GM18861 (cell line): ENCODE measurements around the gene YAP1.

Source experiments
- ATAC-seq: cut with Tn5 transposase; IDR thresholded peaks from one replicate; pipeline ENCODE4 v1.9.1; 2021; ENCODE audit not compliant: unreplicated experiment

YAP1 gene

DNA sequence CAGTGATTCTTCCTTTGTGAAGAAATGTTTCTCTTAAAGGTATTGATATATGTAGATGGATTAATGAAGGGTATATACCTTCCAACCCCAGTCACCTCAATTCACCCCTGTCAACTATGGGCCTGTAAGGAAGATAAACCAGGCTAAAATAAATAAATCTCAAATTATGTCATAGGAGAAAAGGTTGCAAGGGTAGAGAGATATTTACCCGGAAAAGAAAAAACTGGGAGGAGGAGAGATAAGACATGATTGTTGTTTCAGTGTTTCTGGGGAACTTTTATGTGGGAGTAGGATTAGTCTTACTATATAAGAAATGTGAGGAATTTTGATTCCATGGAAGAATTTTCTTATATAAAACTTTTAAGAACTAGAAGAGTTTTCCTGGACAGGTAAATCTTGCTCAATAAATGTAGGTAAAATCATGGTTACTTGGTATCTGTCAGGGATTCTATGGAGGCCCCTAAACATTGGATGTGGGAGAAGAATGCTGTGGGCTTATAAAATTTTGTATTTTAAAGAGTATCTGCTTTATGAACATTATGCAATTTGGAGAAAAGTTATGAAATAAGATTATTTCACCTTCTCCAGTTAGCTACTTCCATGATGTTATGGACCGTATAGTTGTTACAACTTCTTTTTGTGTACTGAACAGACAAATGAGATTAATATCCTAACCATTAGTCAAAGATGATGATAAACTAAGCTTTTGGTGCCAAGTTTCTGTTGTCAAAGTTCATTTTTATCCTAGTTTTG lies 6.4 kb downstream of the YAP1 start:
- no peak for ATAC-seq

DNA sequence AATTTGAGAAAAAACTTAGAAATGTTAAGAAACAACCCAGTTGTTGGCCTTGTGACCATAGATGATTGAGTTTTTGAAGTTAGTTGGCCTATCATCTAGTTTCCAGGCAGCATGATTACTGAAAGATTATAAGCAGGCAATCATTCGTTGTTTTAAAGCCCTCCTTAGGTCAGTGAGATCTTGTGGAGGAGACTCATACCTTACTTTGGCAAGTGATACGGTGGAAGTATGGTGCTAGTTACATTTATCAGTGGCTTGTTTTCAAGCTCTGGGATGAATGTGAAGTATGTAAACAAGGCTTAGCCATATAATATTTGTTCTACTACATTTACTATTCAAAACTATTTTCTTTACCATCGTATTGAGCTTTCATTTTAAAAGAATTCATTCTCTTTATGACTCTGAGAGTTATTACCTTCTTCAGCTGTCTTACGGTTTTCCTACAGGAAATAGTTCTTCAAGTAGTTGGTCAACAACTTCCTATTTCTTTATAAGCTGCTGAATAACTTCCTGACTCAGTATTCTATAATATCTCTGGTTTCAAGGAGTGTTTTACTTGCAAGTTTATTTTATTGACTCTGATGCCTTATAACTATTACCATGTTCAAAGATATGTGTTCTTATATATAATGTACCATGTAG lies 7.3 kb downstream of the YAP1 start:
- ATAC-seq = no peak

DNA sequence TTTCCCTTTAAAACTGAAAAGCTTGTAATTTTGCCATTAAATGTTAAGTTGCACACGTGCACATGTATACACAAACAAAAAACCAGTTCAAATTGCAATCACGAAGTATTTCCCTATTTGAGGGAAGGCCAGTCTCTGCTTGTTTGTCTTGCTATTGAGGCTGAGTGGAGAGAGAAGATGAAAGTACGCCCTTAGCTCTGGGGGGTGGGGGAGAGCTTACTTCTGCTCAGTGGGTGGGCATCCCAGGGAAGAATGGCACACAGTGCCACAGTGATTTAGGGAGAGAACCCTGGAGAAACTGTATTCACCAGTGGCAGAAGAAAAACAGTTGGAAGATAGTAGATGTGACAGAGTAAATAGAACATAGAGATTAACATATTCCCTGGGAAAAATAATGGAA lies 8.7 kb downstream of the YAP1 start:
- no peak for ATAC-seq

DNA sequence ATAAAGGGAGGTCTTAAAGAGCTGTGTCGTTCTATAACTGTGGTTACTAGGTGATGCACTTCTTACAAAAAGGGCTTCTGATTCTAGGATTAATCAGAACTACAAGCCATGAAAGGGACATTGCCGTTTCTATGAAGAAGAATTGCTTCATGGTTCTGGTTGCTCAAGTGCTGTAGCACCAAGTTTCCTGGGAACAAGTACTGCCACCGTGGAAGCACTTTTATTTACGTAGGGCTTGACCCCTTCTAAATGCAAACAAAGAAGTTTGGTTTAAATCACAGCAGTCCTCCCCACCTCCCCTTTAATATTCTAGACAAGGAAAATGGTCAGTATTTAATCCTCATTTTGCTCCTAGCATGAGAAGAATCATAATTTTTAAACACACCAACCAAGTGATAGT lies 9.8 kb downstream of the YAP1 start:
- ATAC-seq = no peak

DNA sequence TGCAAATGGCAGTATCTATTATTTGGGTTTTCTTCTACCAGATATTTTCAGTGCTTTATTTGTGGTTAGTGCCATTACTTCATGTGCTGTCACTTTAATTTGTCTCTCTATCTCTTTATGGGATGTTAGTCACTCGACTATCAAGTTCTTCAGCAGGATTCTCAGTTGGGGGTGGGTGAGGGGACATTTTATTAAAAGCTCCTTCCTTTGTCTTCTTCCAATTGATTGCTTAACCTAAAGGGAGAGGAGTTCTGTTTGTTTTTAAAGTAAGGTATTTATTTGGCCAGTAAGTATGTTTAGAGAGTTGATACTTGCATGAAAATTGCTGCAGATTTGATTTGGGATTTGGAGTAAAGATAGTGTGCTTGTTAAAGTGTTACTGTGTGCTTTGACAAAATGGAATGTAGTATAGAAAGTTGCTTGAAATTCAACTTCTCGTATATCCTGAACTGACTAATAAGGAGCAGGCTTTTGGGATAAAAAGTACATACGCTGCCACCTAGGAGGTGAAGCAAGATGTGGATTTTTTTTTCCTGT lies 10.3 kb downstream of the YAP1 start:
- ATAC-seq = no peak

DNA sequence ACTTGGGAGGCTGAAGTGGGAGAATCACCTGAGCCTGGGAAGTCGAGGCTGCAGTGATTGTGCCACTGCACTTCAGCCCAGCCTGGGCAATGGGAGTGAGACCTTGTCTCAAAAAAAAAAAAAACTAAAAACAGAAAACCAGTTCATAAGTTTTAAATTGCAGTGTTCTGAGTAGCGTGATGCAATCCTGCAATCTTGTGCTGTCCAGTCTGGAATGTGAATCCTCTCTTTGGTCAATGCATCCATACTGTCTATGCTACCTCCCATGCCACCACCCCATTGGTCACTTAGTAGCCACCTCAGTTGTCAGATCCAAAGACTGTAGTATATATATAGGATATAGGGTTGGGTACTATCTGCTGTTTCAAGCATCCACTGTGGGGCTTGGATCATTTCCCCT lies 11.1 kb downstream of the YAP1 start:
- ATAC-seq = no peak

DNA sequence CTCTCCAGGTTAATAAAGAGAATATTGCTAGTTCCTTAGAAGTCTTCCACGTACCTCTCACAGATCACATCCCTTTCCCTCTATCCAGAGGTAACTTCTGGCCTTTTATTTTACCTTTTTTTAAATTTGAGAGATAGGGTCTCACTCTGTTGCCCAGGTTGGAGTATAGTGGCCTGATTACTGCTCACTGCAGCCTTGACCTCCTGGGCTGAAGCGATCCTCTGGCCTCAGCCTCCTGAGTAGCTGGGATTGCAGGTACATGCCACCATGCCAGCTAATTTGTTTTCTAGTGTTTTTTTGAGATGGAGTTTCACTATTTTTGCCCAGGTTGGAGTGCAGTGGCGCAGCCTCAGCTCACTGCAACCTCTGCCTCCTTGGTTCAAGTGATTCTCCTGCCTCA lies 24.4 kb downstream of the YAP1 start:
- ATAC-seq = no peak

DNA sequence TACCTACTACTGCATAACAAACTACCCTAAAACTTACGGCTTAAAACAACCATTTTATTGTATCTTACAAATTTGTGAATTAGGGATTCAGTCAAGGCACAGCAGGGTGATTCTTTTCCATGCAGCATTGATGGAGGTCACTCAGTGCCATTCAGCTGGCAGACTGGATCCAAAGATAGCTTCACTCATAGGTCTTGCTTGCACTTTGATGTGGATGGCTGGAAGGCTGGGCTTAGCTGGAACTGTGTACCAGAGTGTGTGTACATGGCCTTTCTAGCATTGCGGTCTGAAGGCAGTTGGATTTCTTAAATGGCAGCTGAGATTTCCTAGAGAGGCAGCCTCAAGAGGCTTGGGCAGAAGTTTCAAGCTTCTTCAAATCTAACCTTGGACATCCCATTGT lies 25.0 kb downstream of the YAP1 start:
- no peak for ATAC-seq

DNA sequence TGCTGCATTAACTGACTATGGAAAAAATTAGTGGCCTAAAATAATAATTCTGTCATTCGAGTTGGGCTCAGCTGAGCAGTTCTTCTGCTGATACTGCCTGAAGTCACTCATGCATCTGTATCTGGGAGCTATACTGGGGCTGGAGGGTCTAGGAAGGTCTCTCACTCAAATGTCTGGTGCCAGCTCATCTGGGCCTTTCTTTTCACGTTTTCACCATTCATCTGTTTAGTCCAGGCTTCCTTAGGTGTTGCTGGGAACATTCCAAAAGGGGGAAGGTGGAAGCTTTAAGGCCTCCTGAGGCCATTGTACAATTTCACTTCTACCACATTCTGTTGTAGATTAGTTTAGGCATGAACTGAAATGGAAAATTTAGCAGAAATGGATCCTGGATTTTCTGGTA lies 28.0 kb downstream of the YAP1 start:
- no peak for ATAC-seq

DNA sequence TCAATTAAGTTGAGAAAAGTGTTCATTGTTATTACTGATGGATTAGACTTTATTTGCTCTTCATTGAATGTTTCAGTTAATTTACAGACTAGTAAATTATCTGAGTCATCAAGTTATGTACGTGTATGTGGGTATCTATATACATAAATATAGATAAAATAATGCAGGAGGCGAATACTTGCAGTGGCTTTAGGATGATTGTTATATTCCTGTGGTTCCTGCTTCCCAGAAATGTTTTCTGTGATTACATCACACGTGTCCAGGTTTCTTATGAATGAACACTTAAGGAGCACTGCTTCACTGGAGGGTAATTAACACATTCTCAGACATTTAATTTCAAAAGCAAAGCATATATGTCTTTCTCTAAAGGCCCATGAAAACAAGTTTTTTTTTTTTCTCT lies 28.4 kb downstream of the YAP1 start:
- ATAC-seq = no peak

DNA sequence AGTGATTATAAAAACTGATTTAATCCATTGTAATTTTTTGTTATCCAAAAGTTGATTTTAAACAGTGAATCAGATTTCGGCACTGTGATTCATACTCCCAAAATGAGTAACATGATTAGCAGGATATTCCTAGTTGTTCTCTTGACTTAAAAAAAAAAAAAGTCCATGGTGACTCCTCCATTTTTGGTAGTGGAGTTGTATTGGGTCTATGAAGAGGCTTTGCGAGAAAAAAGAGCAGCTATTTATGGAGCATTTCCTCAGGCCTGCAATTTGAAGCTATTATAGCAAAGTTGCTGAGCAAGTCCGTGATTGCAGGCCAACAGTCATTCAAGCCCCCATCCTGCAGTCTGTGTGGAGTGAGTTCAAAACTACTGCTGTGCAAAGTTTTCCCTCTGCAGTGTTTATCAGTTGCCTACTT lies 28.8 kb downstream of the YAP1 start:
- no peak for ATAC-seq

DNA sequence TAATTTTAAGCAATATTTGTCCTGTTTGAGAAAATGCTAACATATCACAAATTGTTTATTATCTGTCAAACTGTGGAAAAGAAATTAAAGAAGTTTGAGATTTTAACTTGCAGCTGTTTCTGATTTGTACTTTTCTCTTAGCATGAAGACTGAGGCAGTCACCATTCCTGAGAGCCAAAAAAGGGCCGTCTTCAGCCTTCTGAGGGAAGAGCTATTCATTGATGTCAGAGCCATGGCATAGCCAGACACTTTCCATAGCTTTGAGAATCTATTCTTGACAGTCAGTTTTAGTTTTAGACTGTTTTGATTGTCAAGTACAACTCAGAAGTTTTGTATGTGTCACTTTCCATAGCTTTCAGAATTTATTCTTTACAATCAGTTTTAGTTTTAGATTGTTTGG lies 32.1 kb downstream of the YAP1 start:
- no peak for ATAC-seq

DNA sequence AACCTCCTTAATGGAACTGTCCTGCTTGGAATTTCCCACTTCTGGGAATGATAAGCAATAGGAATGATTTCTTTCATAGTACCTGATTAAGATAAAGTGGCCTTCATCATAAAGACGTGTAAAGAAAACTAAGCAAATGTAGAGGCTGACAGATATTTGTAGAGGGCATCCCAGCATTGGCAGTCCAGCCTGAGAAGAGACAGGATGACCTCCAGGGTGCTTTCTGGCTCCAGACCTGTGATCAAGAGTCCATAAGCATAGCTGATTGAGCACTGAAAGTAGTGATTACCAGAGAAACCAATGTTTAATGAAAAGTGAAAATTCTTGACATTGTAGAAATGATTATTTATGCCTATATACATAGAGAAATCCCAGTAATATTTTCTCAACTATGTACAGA lies 33.6 kb downstream of the YAP1 start:
- ATAC-seq = no peak

DNA sequence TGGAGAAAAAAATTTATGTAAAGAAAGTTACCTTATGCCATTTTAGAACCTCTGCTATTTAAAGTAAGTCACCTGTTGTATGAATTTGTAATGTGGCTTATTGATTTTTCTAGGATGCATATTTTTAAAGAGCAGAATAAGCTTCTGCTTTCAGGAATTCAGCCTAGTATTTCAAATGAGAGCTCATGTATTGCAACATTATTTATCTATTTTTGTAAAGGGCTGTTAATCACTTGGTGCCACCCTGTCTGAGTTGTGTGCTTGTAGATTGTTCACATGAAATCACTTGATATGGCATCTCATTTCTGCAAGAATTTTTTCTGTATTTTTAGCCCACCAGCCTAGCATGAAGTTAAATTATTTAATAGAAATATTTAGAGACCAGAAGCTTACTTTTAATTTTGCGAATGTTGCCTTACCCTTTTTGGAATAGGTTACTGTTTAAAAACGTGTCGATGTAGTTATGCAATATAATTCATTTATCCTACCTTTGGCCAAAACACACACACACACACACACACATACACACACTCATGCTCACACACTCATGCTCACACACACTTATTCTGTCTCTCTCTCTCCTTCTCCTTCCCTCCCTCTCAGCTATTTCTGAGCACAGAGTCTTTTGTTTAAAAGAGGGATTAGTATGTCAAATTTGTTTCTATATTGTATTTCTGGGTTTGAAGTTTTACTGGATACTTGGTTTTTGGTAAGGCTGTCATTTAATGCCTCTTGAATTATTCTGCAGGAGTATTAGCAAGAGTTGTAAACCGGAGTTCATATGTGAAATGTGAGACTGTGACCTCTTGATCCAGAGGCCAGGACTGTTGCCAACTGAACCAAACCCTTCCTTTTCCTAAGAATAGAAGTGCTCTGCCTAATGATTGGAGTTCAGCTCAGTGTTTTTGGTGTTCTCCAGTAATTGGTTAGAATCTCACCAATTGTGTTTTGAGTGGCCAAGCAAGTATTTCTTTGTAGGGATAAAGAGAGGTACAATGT lies 34.4 kb downstream of the YAP1 start:
- no peak for ATAC-seq

DNA sequence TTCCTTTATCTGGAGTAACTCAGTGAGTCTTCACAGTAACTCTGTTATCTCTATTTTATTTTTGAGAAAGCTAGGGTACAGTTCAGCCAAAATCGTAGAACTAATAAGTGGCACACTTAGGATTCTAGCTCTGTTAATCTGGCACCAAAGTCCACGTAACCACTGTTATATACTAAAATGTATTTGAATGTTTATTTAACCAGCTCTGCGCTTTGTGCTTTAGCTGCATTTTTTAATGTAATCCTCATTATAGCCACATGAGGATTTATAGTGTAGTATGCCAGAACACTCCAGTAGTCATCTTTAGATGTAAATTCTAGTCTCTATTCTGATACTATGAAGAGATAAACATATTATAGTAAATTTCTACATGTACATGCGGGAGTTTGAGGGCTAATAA lies 36.8 kb downstream of the YAP1 start:
- ATAC-seq = no peak

DNA sequence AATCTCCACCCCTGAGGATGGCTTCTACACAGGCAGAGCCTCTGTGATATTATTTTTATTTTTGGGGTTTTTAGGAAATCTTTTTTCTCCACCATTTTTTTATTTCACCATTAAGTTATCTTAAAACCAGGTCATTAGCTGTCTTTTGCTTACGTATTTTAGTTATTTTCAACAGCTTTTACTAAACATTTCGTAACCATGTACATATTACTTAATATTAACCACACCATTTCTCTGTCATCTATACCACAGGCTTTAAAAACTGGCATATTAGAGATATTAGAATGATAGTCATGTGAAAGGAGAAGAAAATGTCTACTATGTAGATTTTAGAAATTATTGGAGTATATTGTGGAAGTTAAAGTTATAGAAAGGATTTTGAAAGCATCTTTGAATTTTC lies 37.4 kb downstream of the YAP1 start:
- no peak for ATAC-seq

DNA sequence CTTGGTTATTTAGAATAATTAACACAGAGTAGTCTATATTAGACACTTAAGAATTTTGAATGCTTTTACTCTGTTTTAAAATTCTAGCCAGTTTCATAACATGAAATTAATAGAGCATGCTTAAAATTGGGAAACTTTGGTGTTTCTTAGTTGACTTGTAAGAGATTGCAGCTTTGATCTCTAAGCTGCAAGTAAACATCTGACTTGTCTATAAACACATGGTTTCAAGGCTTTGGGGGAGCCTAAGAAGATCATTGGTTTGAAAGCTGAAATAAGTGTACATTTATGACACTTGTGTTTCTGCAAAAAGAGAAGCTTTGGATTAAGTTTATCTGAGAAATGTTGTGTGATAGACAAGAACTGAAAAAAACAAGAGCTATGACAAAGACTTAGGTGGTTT lies 37.8 kb downstream of the YAP1 start:
- ATAC-seq = no peak

DNA sequence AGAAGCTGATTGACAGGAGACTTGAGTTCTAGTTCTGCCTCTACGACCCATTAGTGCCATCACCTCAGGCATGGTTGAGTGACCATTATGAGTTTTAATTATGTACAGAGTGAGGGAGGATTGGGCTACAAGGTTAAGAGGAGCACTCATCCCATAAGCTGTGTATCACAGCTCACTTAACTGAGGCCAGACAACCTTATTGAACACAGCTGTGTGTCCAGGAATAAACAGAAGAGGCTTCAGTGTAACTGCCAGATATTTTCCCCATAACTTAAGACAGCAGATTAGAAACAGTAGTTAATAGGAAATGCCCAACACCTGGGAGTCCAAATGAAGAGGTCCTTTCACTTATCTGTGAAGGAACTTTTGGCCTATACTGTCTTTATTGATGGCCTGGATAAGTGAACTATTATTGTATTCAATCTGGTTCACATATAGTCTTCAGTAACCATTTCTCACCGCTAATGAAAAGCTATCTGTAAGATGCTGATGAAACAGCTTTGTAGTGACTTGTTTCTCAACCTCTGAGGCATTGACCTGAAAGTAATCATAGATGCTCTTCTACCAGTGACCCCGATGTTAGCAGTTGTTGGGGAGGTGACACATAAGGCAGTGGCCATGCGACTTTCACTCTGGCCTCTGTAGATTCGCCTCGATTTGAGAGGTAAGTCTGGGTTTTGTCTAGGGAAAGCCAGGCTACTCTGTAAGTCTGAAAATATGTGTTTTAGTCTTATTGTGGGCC lies 41.7 kb downstream of the YAP1 start:
- no peak for ATAC-seq

DNA sequence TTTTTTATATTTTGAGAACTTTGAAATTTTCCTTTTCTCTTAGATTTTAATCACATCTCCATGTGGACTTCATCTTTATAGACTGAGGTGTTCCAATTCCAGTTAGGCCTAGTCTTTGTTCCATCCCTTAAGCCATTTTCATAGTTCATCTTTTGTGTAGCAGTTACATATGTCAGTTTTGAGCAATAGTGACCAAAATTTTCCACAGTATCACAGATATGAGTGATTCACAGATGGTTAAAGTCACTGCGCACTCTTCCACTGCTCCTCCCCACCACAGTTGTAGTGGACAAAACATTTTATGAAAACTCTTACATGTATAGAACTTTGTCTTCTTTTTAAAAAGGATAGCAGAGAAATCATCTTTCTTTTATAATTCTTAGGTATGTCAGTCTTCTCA lies 42.8 kb downstream of the YAP1 start:
- ATAC-seq = no peak

DNA sequence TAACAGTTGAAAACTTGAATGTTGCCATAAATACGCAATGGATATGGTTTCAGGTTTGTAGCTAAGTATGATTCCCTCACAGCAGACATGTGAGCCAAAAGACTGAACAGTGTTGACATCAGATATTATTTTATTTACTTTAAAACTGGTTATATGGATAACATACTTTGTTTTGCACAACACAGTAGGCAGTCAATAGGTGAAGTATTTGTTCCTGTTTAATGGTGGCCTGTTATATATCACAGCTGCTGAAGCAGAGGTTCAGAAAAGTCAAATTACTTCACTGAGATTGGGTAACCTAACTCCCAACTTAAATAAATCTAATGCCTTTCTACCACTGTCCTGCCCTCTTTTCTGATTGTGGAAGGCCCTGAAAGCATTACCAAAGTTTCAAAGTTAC lies 44.6 kb downstream of the YAP1 start:
- ATAC-seq = no peak

DNA sequence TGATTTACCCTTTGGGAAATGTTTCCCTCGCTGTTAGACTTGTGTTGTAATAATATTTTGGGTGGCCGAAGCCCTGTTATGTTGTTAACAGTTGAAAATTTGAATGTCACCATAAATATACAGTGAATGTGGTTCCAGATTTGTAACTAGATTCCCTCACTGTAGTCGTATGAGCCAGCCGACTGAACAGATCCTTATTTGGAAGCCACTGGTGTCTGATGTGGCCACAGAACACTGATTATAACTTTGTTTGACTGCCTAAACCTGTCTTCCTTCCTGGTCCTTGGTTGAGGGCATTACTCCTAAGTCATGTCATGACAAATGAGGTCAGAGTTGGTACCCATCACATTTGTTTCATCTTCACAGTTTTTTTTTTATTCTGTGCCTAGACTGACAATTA lies 45.4 kb downstream of the YAP1 start:
- ATAC-seq = no peak
